HepG2 (cell line): ENCODE results near the gene KIAA0930. TPM values are rescaled to one million over a fixed set of nuclear protein-coding genes. Genes with fewer than 3 reads are reported as not detected.

Experiments used
- FOXA1 ChIP-seq, 2 experiments: fragments of 450-650 bp in 1 of 2; sonication (generic) in 1 of 2; formaldehyde crosslinking in 1 of 2; IDR thresholded peaks; 2 replicates each; pipeline versions ENCODE4 v1.4.0 to v1.6.1; 2016 to 2020; ENCODE audit warnings: missing genetic modification reagents in 1 of 2
- HHEX ChIP-seq: IDR thresholded peaks from 2 replicates; pipeline ENCODE4 v1.6.1; 2016; ENCODE audit warnings: control low read depth
- ZNF235 ChIP-seq: sonication (generic); formaldehyde crosslinking; IDR thresholded peaks from 2 replicates; pipeline ENCODE4 v1.8.1; 2023; ENCODE audit warnings: mild to moderate bottlenecking, missing genetic modification reagents, borderline replicate concordance
- ZNF331 ChIP-seq: sonication (generic); formaldehyde crosslinking; IDR thresholded peaks from 2 replicates; pipeline ENCODE4 v1.4.0; 2020; ENCODE audit warnings: missing genetic modification reagents
- ZNF547 ChIP-seq: sonication (generic); formaldehyde crosslinking; IDR thresholded peaks from 2 replicates; pipeline ENCODE4 v1.5.1; 2020; ENCODE audit warnings: mild to moderate bottlenecking, missing genetic modification reagents
- polyA plus RNA-seq, 8 experiments: library from polyadenylated mRNA; depleted of rRNA in 3 of 8; stranded (reverse) in 7 of 8; unstranded in 1 of 8; fragments of >200 nt; fragmentation: Illumina TruSeq in 4 of 8; extraction: Trizol in 4 of 8; gene quantifications; 2 replicates each; pipeline versions ENCODE4 v1.2.1 to v1.2.3, GENCODE V29; 2011 to 2016; ENCODE audit warnings: low read depth in 4 of 8, missing spikeins in 1 of 8, mixed read lengths in 1 of 8; ENCODE audit not compliant: insufficient read depth in 1 of 8
- total RNA-seq, 5 experiments: library from RNA; depleted of rRNA; stranded (reverse); fragments of >200 nt; fragmentation: Illumina TruSeq; extraction: Trizol; gene quantifications; 2 replicates each; pipeline ENCODE4 v1.2.3, GENCODE V29; 2016; ENCODE audit warnings: low read depth in 1 of 5
- TF ChIP-seq, protein P1 (sequence below): sonication (generic); formaldehyde crosslinking; IDR thresholded peaks from 2 replicates; pipeline ENCODE4 v1.5.0; 2020; ENCODE audit warnings: mild to moderate bottlenecking, missing genetic modification reagents, borderline replicate concordance
- TF ChIP-seq, protein P2 (sequence below), 2 experiments: sonication (generic) in 1 of 2; formaldehyde crosslinking in 1 of 2; IDR thresholded peaks; 2 replicates each; pipeline versions ENCODE4 v1.6.1 to v1.9.0; 2014 to 2022; ENCODE audit warnings: antibody characterized with exemption in 1 of 2, borderline replicate concordance in 1 of 2, inconsistent platforms in 1 of 2, low read depth in 1 of 2, missing genetic modification reagents in 1 of 2
- TF ChIP-seq, protein P3 (sequence below): sonication (generic); formaldehyde crosslinking; IDR thresholded peaks from 2 replicates; pipeline ENCODE4 v1.4.0; 2020; ENCODE audit warnings: missing genetic modification reagents
- TF ChIP-seq, protein P4 (sequence below): sonication (generic); IDR thresholded peaks from 2 replicates; pipeline ENCODE4 v1.6.1; 2016; ENCODE audit warnings: low read depth, borderline replicate concordance
- TF ChIP-seq, protein P5 (sequence below): sonication (generic); formaldehyde crosslinking; IDR thresholded peaks from 2 replicates; pipeline ENCODE4 v1.4.0; 2020; ENCODE audit warnings: missing genetic modification reagents, low read depth, mild to moderate bottlenecking, borderline replicate concordance
- TF ChIP-seq, protein P6 (sequence below): sonication (generic); formaldehyde crosslinking; IDR thresholded peaks from 2 replicates; pipeline ENCODE4 v1.8.0; 2022; ENCODE audit warnings: missing genetic modification reagents, mild to moderate bottlenecking, borderline replicate concordance

KIAA0930 gene
- total and polyA plus RNA-seq, 2 of the 13 experiments (the other 11 are each of a cell fraction or from before 2014, with no cell fraction given) = 27.0 to 38.2 TPM

DNA sequence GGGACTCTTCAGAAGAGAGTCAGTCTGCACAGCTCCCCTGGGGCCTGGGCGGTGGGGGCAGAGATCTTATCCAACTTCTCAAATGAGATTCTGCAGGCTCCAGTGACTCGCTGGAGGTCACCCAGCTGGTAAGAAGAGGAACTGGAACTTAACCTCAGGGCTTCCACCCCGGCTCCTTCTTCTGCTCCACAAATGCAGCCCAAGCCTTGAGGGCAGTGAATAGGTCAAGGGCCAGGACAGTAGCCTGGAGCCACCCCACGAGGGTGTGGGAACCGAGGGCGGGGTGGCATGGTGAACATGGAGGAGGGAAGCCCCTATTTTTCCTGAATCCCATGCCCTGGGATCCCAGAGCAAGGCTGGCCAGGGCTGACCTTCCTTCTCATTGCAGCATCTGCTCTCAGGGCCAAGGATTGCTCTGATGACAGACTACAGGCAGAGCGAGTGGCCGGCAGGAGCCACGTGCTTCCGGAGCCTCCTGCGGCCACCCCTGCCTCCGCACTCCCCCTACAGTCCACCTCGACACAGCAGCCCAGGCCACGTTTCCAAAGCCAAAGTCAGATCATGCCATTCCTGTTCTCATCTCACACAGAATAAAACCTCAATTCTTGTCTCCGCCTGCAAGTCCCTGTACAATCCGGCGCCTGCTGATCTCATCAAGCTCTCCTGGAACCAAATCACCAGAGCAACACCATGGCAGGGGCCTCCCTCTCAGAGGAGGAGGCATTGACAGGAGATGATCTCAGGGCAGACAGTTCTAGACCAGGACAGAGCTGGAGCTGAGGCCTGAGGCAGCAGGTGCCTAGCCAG is 23.0 kb upstream of the KIAA0930 start (continued):
- TF ChIP-seq ZNF547 (CRISPR knock-in tag) (peak; percentile 21; the same call in 1 of the 2 replicates), FOXA1 (IDR thresholded peaks at IDR 0.05) (no peak), FOXA1 (CRISPR knock-in tag; IDR thresholded peaks at IDR 0.05) (0 out of 2 replicates have a peak, but pooled peaks have one; percentile 6), ZNF235 (no peak), ZNF331 (peak; percentile 77), HHEX (CRISPR knock-in tag) (no peak)
- TF ChIP-seq, protein P1, sequence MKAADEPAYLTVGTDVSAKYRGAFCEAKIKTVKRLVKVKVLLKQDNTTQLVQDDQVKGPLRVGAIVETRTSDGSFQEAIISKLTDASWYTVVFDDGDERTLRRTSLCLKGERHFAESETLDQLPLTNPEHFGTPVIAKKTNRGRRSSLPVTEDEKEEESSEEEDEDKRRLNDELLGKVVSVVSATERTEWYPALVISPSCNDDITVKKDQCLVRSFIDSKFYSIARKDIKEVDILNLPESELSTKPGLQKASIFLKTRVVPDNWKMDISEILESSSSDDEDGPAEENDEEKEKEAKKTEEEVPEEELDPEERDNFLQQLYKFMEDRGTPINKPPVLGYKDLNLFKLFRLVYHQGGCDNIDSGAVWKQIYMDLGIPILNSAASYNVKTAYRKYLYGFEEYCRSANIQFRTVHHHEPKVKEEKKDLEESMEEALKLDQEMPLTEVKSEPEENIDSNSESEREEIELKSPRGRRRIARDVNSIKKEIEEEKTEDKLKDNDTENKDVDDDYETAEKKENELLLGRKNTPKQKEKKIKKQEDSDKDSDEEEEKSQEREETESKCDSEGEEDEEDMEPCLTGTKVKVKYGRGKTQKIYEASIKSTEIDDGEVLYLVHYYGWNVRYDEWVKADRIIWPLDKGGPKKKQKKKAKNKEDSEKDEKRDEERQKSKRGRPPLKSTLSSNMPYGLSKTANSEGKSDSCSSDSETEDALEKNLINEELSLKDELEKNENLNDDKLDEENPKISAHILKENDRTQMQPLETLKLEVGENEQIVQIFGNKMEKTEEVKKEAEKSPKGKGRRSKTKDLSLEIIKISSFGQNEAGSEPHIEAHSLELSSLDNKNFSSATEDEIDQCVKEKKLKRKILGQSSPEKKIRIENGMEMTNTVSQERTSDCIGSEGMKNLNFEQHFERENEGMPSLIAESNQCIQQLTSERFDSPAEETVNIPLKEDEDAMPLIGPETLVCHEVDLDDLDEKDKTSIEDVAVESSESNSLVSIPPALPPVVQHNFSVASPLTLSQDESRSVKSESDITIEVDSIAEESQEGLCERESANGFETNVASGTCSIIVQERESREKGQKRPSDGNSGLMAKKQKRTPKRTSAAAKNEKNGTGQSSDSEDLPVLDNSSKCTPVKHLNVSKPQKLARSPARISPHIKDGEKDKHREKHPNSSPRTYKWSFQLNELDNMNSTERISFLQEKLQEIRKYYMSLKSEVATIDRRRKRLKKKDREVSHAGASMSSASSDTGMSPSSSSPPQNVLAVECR (CRISPR knock-in tag) = peak; percentile 89; the same call in 1 of the 2 replicates
- TF ChIP-seq, protein P2, sequence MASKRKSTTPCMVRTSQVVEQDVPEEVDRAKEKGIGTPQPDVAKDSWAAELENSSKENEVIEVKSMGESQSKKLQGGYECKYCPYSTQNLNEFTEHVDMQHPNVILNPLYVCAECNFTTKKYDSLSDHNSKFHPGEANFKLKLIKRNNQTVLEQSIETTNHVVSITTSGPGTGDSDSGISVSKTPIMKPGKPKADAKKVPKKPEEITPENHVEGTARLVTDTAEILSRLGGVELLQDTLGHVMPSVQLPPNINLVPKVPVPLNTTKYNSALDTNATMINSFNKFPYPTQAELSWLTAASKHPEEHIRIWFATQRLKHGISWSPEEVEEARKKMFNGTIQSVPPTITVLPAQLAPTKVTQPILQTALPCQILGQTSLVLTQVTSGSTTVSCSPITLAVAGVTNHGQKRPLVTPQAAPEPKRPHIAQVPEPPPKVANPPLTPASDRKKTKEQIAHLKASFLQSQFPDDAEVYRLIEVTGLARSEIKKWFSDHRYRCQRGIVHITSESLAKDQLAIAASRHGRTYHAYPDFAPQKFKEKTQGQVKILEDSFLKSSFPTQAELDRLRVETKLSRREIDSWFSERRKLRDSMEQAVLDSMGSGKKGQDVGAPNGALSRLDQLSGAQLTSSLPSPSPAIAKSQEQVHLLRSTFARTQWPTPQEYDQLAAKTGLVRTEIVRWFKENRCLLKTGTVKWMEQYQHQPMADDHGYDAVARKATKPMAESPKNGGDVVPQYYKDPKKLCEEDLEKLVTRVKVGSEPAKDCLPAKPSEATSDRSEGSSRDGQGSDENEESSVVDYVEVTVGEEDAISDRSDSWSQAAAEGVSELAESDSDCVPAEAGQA (IDR thresholded peaks at IDR 0.05; ENCODE audit: low read depth) = no peak
- TF ChIP-seq, protein P2 (CRISPR knock-in tag; IDR thresholded peaks at IDR 0.05; ENCODE audit: borderline replicate concordance) = no peak
- TF ChIP-seq, protein P3, sequence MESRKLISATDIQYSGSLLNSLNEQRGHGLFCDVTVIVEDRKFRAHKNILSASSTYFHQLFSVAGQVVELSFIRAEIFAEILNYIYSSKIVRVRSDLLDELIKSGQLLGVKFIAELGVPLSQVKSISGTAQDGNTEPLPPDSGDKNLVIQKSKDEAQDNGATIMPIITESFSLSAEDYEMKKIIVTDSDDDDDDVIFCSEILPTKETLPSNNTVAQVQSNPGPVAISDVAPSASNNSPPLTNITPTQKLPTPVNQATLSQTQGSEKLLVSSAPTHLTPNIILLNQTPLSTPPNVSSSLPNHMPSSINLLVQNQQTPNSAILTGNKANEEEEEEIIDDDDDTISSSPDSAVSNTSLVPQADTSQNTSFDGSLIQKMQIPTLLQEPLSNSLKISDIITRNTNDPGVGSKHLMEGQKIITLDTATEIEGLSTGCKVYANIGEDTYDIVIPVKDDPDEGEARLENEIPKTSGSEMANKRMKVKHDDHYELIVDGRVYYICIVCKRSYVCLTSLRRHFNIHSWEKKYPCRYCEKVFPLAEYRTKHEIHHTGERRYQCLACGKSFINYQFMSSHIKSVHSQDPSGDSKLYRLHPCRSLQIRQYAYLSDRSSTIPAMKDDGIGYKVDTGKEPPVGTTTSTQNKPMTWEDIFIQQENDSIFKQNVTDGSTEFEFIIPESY (CRISPR knock-in tag) = peak; percentile 78
- TF ChIP-seq, protein P4, sequence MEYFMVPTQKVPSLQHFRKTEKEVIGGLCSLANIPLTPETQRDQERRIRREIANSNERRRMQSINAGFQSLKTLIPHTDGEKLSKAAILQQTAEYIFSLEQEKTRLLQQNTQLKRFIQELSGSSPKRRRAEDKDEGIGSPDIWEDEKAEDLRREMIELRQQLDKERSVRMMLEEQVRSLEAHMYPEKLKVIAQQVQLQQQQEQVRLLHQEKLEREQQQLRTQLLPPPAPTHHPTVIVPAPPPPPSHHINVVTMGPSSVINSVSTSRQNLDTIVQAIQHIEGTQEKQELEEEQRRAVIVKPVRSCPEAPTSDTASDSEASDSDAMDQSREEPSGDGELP = peak; percentile 32; the same call in 1 of the 2 replicates
- TF ChIP-seq, protein P5, sequence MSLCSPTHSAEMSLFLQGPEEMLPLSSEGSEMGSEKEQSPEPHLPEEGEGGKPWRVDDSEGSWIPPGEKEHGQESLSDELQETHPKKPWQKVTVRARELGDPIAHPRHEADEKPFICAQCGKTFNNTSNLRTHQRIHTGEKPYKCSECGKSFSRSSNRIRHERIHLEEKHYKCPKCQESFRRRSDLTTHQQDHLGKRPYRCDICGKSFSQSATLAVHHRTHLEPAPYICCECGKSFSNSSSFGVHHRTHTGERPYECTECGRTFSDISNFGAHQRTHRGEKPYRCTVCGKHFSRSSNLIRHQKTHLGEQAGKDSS (CRISPR knock-in tag) = no peak
- TF ChIP-seq, protein P6, sequence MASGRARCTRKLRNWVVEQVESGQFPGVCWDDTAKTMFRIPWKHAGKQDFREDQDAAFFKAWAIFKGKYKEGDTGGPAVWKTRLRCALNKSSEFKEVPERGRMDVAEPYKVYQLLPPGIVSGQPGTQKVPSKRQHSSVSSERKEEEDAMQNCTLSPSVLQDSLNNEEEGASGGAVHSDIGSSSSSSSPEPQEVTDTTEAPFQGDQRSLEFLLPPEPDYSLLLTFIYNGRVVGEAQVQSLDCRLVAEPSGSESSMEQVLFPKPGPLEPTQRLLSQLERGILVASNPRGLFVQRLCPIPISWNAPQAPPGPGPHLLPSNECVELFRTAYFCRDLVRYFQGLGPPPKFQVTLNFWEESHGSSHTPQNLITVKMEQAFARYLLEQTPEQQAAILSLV (CRISPR knock-in tag) = peak; percentile 44; the same call in 1 of the 2 replicates
